Stimulated activated naive CD8-positive, alpha-beta T cell treated with anti-CD3 and anti-CD28 coated beads, Interleukin-15, Interleukin-2, amounts not matched to agents 100 ng/mL and 50 ng/mL, for 24 hours (primary cell): Measurements from ENCODE around the gene MTG1.
"Not testable (repeated sequence)": the region's sequence is repeated elsewhere in the genome, so short reads cannot be mapped to it uniquely, and the experiment has no call there.

Experiments
- H3K27ac Mint-ChIP-seq: one replicate; pipeline ENCODE4 v1.8.0; 2021; ENCODE audit warnings: mild to moderate bottlenecking, mixed read lengths
- H3K27me3 Mint-ChIP-seq: one replicate; pipeline ENCODE4 v1.8.0; 2021; ENCODE audit warnings: mixed read lengths
- H3K36me3 Mint-ChIP-seq: one replicate; pipeline ENCODE4 v1.8.0; 2021; ENCODE audit warnings: low read depth, mixed read lengths
- H3K4me1 Mint-ChIP-seq: one replicate; pipeline ENCODE4 v1.8.0; 2021; ENCODE audit warnings: low read depth, mixed read lengths
- H3K4me3 Mint-ChIP-seq: one replicate; pipeline ENCODE4 v1.8.0; 2021; ENCODE audit warnings: mild to moderate bottlenecking, mixed read lengths
- H3K9me3 Mint-ChIP-seq: one replicate; pipeline ENCODE4 v1.8.0; 2021; ENCODE audit warnings: mixed read lengths

The MTG1 gene

DNA sequence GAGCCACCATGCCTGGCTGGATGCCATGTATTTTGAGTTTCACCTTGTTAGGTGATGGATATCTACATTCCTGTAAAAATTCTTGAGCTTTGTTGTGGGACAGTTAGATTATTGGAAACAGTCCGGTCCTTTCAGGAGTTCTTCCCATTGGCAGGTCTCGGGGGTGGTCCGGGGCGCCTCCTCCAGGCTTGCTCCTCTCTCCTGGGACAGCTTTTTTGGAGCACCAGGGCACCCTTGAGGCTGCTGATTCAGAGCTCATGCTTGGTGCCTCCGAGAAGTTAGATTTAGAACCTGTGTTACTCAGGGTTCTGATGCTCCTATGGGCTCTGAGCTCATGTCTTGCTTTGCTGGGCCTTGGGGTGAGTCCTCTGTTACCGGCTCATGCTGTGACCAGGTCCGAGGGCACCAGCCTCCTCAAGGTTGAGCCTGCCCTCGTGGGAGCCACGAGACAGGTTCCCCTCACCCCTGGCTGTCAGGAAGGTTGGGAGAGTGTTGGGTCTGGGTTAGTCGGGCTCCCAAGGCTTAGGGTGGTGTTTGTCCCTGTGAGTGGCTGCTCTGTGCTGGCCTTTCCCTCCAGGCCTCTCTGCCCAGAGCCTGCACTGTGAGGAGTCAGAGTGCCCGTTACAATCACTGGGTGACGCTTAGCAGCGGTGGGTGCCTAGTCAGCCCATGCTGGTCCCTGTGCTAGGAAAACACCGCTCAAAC is 24.5 kb downstream of the MTG1 start:
- H3K4me1 Mint-ChIP-seq, result peaks cover 6% of the 10 kb centered on the region
- peaks cover 2% of the 10 kb centered on the region for H3K9me3 Mint-ChIP-seq
- H3K27ac Mint-ChIP-seq, result no peak overlapping the region
- H3K36me3 Mint-ChIP-seq, result peaks cover 31% of the 10 kb centered on the region
- no peak overlapping the region for H3K4me3 Mint-ChIP-seq
- H3K27me3 Mint-ChIP-seq, result no peaks in the 10 kb centered on the region

DNA sequence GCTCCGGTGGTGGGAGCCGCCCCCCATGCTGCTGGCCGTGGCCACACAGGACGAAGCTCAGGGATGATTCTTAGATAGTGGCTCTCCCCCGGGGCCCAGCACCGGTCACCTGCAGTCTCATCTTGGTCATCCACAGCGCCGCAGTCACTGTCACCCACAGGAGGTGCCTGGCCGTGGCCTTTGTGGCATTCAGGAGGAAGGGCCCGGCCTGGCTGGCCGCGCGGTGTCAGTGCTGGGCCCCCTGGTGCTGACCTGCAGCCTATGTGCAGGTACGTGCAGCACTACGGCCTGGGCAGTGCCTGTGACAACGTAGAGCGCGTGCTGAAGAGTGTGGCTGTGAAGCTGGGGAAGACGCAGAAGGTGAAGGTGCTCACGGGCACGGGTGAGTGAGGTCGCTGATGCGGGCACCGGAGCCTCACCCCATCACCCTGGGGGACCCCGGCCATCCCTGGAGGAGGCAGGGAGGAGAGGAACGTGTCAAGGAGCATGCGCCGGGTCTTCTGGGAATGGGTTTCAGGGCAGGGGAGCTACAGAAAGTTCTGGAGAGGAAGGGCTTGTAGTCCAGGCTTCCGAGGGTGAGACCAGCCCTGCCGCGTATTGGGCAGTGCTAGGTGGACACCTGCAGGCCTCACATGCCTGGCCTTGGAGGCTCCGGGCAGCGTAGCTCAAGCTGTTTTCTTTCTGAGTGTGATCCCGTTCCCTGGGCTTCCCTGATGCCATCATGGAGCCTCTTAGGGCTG is 25.4 kb downstream of the MTG1 start:
- Mint-ChIP-seq H3K27me3 (no peaks in the 10 kb centered on the region), H3K4me1 (peaks cover 6% of the 10 kb centered on the region), H3K36me3 (peaks cover 28% of the 10 kb centered on the region), H3K9me3 (no peaks in the 10 kb centered on the region), H3K27ac (no peak overlapping the region), H3K4me3 (no peak overlapping the region)

DNA sequence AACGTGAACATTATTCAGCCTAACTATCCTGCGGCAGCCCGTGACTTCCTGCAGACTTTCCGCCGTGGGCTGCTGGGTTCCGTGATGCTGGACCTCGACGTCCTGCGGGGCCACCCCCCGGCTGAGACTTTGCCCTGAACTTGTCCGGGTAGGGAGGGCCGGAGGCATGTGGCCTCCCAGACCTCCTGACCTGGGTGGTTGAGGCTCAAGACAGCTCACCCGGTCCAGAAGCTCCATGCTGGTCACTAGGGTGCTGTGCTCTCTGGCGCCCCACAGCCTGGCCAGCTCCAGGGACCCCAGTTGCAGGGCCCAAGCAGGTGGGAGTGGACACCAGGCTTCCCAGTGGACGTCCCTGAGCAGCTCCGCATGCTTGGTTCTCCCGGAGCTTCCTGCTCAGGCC is 26.1 kb downstream of the MTG1 start:
- no peak overlapping the region for H3K27ac Mint-ChIP-seq
- peaks cover 24% of the 10 kb centered on the region for H3K36me3 Mint-ChIP-seq
- H3K4me1 Mint-ChIP-seq, result peaks cover 6% of the 10 kb centered on the region
- no peaks in the 10 kb centered on the region for H3K27me3 Mint-ChIP-seq
- no peak overlapping the region for H3K4me3 Mint-ChIP-seq
- H3K9me3 Mint-ChIP-seq, result no peaks in the 10 kb centered on the region

DNA sequence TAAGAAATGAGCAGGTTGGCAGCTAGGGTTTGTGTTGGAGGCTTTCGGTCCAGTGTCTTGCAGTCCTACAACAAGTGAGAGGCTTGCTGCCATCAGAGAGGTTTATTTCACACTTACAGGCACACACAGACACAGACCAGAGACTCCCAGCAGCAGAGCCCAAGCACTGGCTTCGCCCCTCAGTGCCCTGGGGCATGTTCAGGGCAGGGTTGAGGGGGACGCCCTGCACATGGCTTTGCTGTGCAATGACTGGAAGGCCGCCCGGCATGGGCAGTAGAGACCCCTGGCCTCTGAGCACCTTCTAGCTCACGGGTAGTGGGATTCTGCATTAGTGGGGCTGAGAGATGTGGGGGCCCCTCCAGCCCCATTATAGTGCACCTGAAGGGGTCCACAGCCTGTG is 26.6 kb downstream of the MTG1 start:
- no peaks in the 10 kb centered on the region for H3K27me3 Mint-ChIP-seq
- no peaks in the 10 kb centered on the region for H3K9me3 Mint-ChIP-seq
- no peak overlapping the region for H3K27ac Mint-ChIP-seq
- peaks cover 6% of the 10 kb centered on the region for H3K4me1 Mint-ChIP-seq
- no peak overlapping the region for H3K4me3 Mint-ChIP-seq
- peaks cover 19% of the 10 kb centered on the region for H3K36me3 Mint-ChIP-seq

DNA sequence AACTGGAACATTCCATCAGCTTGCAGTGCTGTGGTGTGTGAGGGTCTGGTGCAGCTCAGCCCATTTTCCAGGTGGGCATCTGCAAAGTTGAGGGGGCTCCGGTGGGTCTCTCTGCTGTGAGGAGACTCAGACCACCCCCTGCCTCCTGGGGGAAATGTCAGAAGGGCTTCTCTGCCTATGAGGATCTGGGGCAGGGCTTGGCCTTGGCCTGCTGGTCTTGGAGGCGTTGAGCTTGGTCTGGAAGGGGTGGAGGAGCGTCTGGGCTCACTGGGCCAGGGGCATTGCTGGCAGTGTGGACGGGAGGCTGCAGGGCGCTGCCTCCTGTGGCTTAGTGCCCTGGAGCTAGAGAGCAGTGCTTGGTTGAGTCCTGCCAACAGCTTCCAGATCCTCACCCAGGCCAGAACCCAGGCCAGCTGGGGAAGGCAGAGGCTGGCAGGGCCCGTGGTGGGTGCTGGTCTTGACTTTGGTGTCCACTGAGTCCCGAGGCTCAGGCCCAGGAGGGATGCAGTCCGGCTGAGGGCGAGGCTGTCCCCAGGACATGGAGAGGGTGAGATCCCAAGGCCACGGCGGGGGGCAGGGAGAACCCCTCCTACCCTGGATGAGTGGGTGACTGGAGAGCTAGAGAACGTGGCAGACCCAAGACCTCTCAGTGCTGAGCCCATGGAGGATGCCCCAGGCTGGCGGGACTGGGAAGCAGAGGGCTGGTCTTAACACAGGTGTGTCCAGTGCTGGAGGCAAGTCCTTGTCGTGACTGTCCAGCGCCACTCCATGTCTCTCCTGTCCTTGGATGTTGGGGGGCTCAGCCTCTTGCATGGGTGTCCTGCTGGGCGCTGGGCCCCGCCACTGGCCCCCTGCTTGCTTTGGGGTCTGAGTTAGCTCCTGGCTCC is 27.6 kb downstream of the MTG1 start:
- Mint-ChIP-seq H3K36me3 (peaks cover 12% of the 10 kb centered on the region), H3K4me1 (peaks cover 6% of the 10 kb centered on the region), H3K4me3 (no peak overlapping the region), H3K27ac (no peak overlapping the region), H3K9me3 (no peaks in the 10 kb centered on the region), H3K27me3 (no peaks in the 10 kb centered on the region)

DNA sequence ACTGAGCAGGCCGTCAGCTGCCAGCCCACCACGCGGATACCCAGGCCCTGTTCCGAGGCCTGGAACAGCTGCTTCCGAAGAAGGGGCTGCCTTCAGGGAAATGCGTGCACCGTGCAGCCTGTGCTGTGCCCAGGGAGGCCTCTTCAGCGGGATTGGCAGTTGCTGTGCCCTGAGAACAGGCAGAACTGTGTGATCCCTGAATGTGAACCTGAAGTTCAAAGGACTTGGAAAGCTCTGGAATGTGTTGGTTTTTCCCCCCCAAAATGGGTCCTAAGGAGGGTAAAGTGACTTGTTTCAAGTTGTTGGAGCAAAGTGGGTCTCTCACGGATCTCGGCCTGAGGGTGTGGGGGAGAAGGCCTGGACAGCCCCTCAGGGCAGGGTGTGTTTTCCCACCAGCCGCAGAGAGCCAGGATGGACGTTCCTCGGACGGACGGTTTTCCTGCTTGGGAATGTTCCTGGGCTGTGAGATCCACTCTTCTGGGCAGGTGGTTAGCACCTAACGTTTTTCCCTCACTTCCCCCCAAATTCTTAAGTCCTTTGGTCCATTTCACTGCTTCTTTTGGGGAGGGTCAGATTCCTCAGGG is 28.4 kb downstream of the MTG1 start:
- no peaks in the 10 kb centered on the region for H3K9me3 Mint-ChIP-seq
- peaks cover 6% of the 10 kb centered on the region for H3K4me1 Mint-ChIP-seq
- H3K4me3 Mint-ChIP-seq, result peak overlapping the region; percentile 13
- H3K27me3 Mint-ChIP-seq, result no peaks in the 10 kb centered on the region
- H3K36me3 Mint-ChIP-seq, result peaks cover 12% of the 10 kb centered on the region
- H3K27ac Mint-ChIP-seq, result no peak overlapping the region

DNA sequence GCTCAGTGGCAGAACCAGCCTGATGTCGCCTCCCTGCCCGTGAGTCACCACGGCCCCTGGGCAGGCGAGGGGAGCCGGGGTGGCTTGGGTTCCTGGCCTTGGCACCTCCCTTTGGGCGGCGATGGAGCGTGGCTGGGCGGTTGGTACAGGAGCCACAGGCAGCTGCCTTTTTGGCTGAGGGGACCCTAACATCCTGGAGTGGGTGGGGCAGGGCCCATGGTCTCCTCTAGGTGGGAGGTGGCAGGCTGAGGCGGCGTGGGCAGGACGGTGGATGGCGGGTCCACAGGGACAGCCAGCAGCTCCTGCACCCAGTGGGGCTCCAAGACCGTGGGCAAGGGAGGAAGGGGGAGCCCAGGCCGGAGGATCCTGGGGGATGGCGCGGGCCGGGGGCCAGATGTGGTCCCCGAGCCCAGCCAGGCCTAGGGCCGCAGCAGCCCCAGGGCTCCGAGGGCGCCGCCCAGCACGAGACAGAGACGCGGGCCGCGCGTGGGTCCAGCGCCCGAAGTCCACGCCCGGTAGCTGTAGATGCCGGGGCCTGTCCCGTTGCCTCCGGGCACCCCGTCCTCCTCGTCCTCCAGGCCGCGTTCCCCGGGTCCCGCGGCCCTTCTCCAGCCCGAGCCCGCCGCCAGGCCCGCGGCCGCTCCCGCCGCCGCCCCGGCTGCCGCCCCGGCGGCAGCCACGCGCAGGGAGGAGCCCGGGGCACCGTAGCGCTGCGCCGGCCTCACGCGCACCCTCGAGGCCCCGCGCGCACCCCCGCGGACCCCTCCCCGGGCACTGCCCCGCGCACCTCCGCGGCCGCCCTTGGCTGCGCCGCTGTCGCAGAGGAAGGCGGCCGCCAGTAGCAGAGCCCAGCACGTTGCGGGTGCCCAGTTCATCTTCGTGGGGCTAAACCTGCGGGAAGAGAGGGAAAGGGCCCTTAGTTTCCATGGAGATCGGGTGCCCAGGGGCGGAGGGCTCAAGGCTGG is 29.1 kb downstream of the MTG1 start:
- H3K4me3 Mint-ChIP-seq, result peak overlapping the region; percentile 5
- H3K27me3 Mint-ChIP-seq, result no peaks in the 10 kb centered on the region
- H3K9me3 Mint-ChIP-seq, result no peaks in the 10 kb centered on the region
- peaks cover 12% of the 10 kb centered on the region for H3K36me3 Mint-ChIP-seq
- peaks cover 6% of the 10 kb centered on the region for H3K4me1 Mint-ChIP-seq
- no peak overlapping the region for H3K27ac Mint-ChIP-seq

DNA sequence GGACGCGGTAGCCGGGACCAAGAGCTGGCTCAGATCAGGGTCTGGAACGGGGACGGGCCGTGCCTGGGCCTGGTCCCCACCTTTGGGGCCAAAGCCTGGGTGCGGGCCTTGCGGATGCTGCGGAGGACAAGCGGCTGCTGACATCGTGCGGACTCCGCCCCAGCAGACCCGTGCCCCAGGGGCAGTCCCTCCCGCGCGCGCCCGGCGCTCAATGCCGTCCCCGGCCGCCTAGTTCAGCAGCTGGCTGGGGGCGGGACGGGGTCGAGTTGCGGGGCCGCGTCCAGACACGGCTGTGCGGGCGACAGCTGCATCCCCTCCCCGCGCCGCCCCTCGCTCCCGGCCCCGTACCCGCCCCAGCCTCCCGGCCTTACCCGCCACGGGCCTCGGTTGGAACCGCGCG is 30.1 kb downstream of the MTG1 start:
- H3K9me3 Mint-ChIP-seq, H3K27me3 Mint-ChIP-seq, H3K4me1 Mint-ChIP-seq, H3K4me3 Mint-ChIP-seq, H3K27ac Mint-ChIP-seq: not testable (repeated sequence)
- peaks cover 14% of the 10 kb centered on the region for H3K36me3 Mint-ChIP-seq

DNA sequence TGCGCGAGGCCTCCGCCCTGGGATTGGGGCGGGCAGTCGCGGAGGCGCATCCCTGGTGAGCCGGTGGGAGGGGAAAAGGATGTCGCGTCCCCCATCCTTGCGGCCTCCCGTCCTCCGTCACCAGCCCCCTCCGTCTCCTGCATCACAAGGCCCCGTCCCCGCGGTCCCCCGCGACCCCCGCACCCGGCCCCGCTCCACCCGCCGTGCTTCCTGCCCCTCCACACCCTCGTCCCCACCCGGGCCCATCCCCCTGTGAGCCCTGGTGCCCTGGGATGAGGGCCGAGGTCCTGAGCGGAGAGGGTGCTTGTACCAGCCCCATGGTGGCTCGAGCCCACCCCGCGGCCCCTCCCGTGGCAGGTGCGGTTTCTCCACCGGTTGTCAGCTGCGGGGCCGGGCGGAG is 30.6 kb downstream of the MTG1 start, which contains the start of gene SPRN:
SPRN (minus strand) TSS at position 25 of the 400 bp plus-strand sequence. CDS start 944 bp downstream, outside the sequence.
- H3K36me3 Mint-ChIP-seq, H3K27me3 Mint-ChIP-seq: not testable (repeated sequence)
- peak within 1 kb of the TSS; percentile 5 for H3K4me3 Mint-ChIP-seq

DNA sequence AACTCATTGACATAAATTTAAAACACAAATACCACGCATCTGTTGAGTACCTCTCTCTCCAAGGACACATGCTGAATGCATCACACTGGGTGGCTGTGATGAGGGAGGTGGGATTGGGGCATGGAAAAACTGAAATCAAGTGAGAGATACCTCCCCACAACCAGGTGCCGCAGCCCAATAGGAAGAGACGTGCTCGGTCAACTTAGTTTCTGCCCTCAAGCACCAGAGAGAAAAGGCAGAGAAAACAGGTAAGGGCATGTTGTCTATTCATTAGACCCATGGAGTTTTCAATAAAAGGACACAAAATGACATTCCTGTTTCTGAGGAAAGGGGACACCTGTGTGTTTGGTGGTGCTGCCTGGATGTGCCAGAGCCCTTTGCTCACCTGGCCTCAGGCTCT is 35.6 kb downstream of the MTG1 start:
- H3K4me1 Mint-ChIP-seq, H3K4me3 Mint-ChIP-seq, H3K27me3 Mint-ChIP-seq, H3K36me3 Mint-ChIP-seq, H3K9me3 Mint-ChIP-seq, H3K27ac Mint-ChIP-seq: not testable (repeated sequence)

More for the DNA sequence above, 30.6 kb downstream of the MTG1 start, which contains the start of gene SPRN:
- not testable (repeated sequence) for H3K4me1 Mint-ChIP-seq, H3K27ac Mint-ChIP-seq, H3K9me3 Mint-ChIP-seq

DNA sequence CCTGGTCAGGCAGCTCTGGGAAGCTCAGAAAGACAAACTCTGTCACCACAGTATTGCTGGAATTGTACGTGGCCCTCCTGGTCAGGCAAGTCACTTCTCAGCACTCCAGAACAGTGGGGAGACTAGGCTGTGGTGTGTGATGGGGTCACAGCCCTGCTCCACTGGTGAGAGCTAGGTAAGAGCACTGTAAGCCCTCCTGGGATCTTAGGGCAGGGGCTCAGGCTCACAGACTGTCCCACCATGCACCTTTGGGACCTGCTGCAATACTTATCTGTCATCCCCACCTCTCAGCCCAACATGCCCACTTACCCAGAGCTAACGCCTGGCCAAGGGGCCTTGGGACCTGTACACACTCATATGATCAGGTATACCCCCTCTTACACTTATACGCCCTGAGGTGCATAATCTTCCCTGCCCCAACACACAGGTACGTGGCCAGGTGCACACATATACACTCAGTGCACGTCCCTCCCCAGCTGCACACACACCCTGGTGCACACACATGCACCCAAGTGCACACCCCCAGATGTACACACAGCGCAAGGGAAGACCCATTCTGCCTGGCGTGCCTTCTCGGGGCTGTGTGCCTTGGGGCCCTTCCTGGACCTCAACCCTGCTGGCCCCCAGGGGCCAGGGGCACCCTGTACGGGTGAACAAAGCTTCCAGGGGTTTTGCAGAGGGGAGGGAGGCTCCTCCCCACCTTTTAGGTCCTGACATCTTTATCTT is 38.1 kb downstream of the MTG1 start:
- not testable (repeated sequence) for H3K4me3 Mint-ChIP-seq, H3K36me3 Mint-ChIP-seq, H3K4me1 Mint-ChIP-seq, H3K27me3 Mint-ChIP-seq, H3K9me3 Mint-ChIP-seq, H3K27ac Mint-ChIP-seq

DNA sequence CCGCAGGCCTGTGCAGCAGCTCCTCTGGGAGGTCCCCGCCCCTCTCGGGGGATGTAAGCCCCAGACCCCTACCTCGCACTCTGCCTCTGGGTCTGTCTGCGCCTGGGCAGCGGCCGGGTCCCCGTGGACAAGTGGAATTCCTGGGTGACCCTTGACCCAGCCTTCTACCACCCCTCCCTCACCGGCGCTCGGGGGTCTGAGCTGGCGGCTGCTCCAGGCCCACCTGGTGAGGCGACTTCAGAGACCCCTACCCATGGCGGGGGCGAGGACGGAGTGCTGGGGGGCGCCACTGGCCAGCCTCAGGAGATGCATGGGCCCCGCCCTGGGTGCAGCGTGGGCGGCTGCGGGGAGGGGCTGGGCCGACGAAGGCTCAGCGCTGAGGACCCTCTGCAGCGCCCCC is 38.8 kb downstream of the MTG1 start:
- H3K4me1 Mint-ChIP-seq, H3K36me3 Mint-ChIP-seq, H3K27ac Mint-ChIP-seq, H3K9me3 Mint-ChIP-seq, H3K27me3 Mint-ChIP-seq, H3K4me3 Mint-ChIP-seq: not testable (repeated sequence)

DNA sequence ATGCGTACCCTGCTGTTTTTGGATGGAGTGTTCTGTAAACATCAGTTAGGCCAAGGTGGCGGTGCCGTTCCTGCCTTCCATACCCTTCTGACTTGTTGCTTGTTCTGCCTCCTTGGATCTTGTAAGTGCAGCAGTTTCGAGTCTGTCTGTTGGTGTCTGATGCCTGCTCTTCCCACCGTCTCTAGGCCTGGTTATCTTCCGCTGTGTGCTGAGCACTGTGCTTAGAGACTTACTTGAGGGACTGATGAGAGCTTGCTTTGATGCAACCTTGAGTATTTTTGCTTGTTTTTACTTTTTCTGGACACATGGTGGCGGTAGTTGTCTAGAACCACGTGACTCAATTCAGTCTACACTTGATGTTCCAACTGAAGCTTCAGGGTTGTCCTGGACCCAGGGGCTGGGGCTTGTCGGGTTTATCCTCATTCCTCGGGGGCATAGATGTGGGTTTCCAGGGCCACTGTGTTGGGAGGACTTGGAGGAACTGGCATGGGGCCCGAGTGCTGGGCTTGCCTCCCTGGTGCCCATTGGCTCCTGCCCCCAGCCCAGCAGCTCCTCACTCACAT is 44.8 kb downstream of the MTG1 start:
- Mint-ChIP-seq H3K9me3 (no peaks in the 10 kb centered on the region), H3K27me3 (peaks cover 9% of the 10 kb centered on the region), H3K36me3 (no peaks in the 10 kb centered on the region), H3K4me3 (no peak overlapping the region), H3K27ac (no peak overlapping the region), H3K4me1 (peaks cover 26% of the 10 kb centered on the region)
